KMS-11 (cell line): ENCODE data around the gene SIAE.

ENCODE experiments used
- H2AFZ ChIP-seq: fragments of 200-600 bp; sonication (generic); 2 replicates; pipeline ENCODE4 v1.6.1; 2016; ENCODE audit warnings: antibody characterized with exemption, mixed run types, low read depth
- H3K27ac ChIP-seq: fragments of 200-600 bp; sonication (generic); 2 replicates; pipeline ENCODE4 v1.6.1; 2016; ENCODE audit warnings: mild to moderate bottlenecking, mixed run types
- H3K27me3 ChIP-seq: fragments of 200-600 bp; sonication (generic); 2 replicates; pipeline ENCODE4 v1.6.1; 2017; ENCODE audit warnings: mild to moderate bottlenecking, low read depth, mixed run types, moderate library complexity; ENCODE audit not compliant: insufficient read depth
- H3K36me3 ChIP-seq: fragments of 200-600 bp; sonication (generic); 2 replicates; pipeline ENCODE4 v1.6.1; 2017; ENCODE audit warnings: mild to moderate bottlenecking, mixed run types; ENCODE audit not compliant: insufficient read depth
- H3K4me1 ChIP-seq: fragments of 200-600 bp; sonication (generic); 2 replicates; pipeline ENCODE4 v1.6.1; 2016; ENCODE audit warnings: mild to moderate bottlenecking, low read depth, mixed run types; ENCODE audit not compliant: poor library complexity, severe bottlenecking
- H3K4me2 ChIP-seq: fragments of 200-600 bp; sonication (generic); 2 replicates; pipeline ENCODE4 v1.7.0; 2016; ENCODE audit warnings: mild to moderate bottlenecking, mixed run types
- H3K4me3 ChIP-seq: fragments of 200-600 bp; sonication (generic); IDR thresholded peaks from 2 replicates; pipeline ENCODE4 v1.6.1; 2017; ENCODE audit warnings: low read depth, low read length, mixed read lengths; ENCODE audit not compliant: insufficient read depth
- H3K79me2 ChIP-seq: fragments of 200-600 bp; sonication (generic); 2 replicates; pipeline ENCODE4 v1.6.1; 2016; ENCODE audit warnings: low read depth, mixed run types; ENCODE audit not compliant: insufficient read depth
- H3K9ac ChIP-seq: fragments of 200-600 bp; sonication (generic); 2 replicates; pipeline ENCODE4 v1.6.1; 2016; ENCODE audit warnings: mild to moderate bottlenecking, mixed run types
- H4K20me1 ChIP-seq: fragments of 200-600 bp; sonication (generic); 2 replicates; pipeline ENCODE4 v1.6.1; 2016; ENCODE audit warnings: mild to moderate bottlenecking, mixed run types; ENCODE audit not compliant: insufficient read depth
- CTCF ChIP-seq: fragments of 200-600 bp; sonication (generic); conservative IDR thresholded peaks from 2 replicates; pipeline ENCODE4 v1.6.1; 2017; ENCODE audit warnings: low read depth, mild to moderate bottlenecking, antibody characterized with exemption, low read length, moderate library complexity, mixed read lengths

Gene SIAE

GRCh38 chr11:124717786-124718651 lies 44.5 kb upstream of the SIAE start:
- no peak overlapping the region for H3K4me2 ChIP-seq

GRCh38 chr11:124717421-124717785 lies 43.9 kb upstream of the SIAE start:
- Histone ChIP-seq H3K4me3 (no peak overlapping the region), H3K9ac (no peak overlapping the region), H3K4me1 (no peaks in the 10 kb centered on the region), H3K4me2 (no peak overlapping the region), H3K27me3 (no peaks in the 10 kb centered on the region), H4K20me1 (no peaks in the 10 kb centered on the region), H3K27ac (no peak overlapping the region), H3K36me3 (no peaks in the 10 kb centered on the region), H3K79me2 (no peaks in the 10 kb centered on the region), H2AFZ (no peak overlapping the region)
- TF ChIP-seq CTCF: no peak

More at GRCh38 chr11:124717786-124718651, 44.5 kb upstream of the SIAE start:
- Histone ChIP-seq H3K27ac (no peak overlapping the region), H3K36me3 (no peaks in the 10 kb centered on the region), H3K27me3 (no peaks in the 10 kb centered on the region), H2AFZ (no peak overlapping the region), H4K20me1 (no peaks in the 10 kb centered on the region), H3K79me2 (no peaks in the 10 kb centered on the region), H3K9ac (no peak overlapping the region), H3K4me3 (no peak overlapping the region), H3K4me1 (no peaks in the 10 kb centered on the region)
- no peak for TF ChIP-seq CTCF

GRCh38 chr11:124716591-124716990 lies 43.1 kb upstream of the SIAE start:
- Histone ChIP-seq H3K9ac (no peak overlapping the region), H2AFZ (no peak overlapping the region), H3K4me2 (no peak overlapping the region), H3K4me1 (no peaks in the 10 kb centered on the region), H3K4me3 (no peak overlapping the region), H3K27ac (no peak overlapping the region), H3K79me2 (no peaks in the 10 kb centered on the region), H3K27me3 (no peaks in the 10 kb centered on the region), H4K20me1 (no peaks in the 10 kb centered on the region), H3K36me3 (no peaks in the 10 kb centered on the region)
- no peak for TF ChIP-seq CTCF

GRCh38 chr11:124712392-124712791 lies 38.9 kb upstream of the SIAE start:
- Histone ChIP-seq H3K9ac (no peak overlapping the region), H2AFZ (no peak overlapping the region), H3K4me1 (no peaks in the 10 kb centered on the region), H3K27me3 (no peaks in the 10 kb centered on the region), H4K20me1 (no peaks in the 10 kb centered on the region), H3K4me2 (no peak overlapping the region), H3K79me2 (no peaks in the 10 kb centered on the region), H3K4me3 (no peak overlapping the region), H3K27ac (no peak overlapping the region), H3K36me3 (no peaks in the 10 kb centered on the region)
- TF ChIP-seq CTCF: no peak
